HFFc6 (cell line): Measurements from ENCODE around the gene ABHD12. TPM values are rescaled to one million over a fixed set of nuclear protein-coding genes. Genes with fewer than 3 reads are reported as not detected.

Experiments used
- DNase-seq: peaks from one replicate; pipeline ENCODE4 v3.0.0-alpha.2; 2018
- H3K27ac Mint-ChIP-seq: 2 replicates; pipeline ENCODE4 v1.8.0; 2020; ENCODE audit warnings: mild to moderate bottlenecking, mixed read lengths
- H3K27me3 Mint-ChIP-seq: 2 replicates; pipeline ENCODE4 v1.8.0; 2021; ENCODE audit warnings: mild to moderate bottlenecking, moderate library complexity, mixed read lengths; ENCODE audit not compliant: insufficient read depth
- H3K36me3 Mint-ChIP-seq: 2 replicates; pipeline ENCODE4 v1.8.0; 2021; ENCODE audit warnings: low read depth, mixed read lengths
- H3K4me1 Mint-ChIP-seq: 2 replicates; pipeline ENCODE4 v1.8.0; 2020; ENCODE audit warnings: low read depth, mixed read lengths
- H3K4me3 Mint-ChIP-seq: 2 replicates; pipeline ENCODE4 v1.8.0; 2020; ENCODE audit warnings: mild to moderate bottlenecking, moderate library complexity, mixed read lengths
- H3K9me3 Mint-ChIP-seq: 2 replicates; pipeline ENCODE4 v1.8.0; 2020; ENCODE audit warnings: mild to moderate bottlenecking, mixed read lengths
- total RNA-seq, 6 experiments: library from RNA; stranded (reverse); fragmentation: NEBNext Ultra II Directional; extraction: Animal tissue kit (Norgen Biotek cat#: 25700); gene quantifications; 2 replicates in 1 of 6; 3 replicates in 5 of 6; pipeline ENCODE4 v1.2.3, GENCODE V29; 2021
- TF ChIP-seq, protein P1 (sequence below): fragments of 200-600 bp; sonication (generic); IDR thresholded peaks from 2 replicates; pipeline ENCODE4 v1.5.0; 2021; ENCODE audit warnings: antibody characterized with exemption, mild to moderate bottlenecking

ABHD12 gene
- total RNA-seq, 6 experiments from 2014 or later: 87.0 to 103 (median 98.9) TPM

- no peak overlapping the region for H3K27ac Mint-ChIP-seq
- DNase-seq: no peak
- TF ChIP-seq, protein P1, sequence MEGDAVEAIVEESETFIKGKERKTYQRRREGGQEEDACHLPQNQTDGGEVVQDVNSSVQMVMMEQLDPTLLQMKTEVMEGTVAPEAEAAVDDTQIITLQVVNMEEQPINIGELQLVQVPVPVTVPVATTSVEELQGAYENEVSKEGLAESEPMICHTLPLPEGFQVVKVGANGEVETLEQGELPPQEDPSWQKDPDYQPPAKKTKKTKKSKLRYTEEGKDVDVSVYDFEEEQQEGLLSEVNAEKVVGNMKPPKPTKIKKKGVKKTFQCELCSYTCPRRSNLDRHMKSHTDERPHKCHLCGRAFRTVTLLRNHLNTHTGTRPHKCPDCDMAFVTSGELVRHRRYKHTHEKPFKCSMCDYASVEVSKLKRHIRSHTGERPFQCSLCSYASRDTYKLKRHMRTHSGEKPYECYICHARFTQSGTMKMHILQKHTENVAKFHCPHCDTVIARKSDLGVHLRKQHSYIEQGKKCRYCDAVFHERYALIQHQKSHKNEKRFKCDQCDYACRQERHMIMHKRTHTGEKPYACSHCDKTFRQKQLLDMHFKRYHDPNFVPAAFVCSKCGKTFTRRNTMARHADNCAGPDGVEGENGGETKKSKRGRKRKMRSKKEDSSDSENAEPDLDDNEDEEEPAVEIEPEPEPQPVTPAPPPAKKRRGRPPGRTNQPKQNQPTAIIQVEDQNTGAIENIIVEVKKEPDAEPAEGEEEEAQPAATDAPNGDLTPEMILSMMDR: no peak
- H3K4me1 Mint-ChIP-seq: peaks cover 36% of the 10 kb centered on the region
- no peak overlapping the region for H3K4me3 Mint-ChIP-seq
- H3K27me3 Mint-ChIP-seq: no peaks in the 10 kb centered on the region
- H3K36me3 Mint-ChIP-seq: peaks cover 2% of the 10 kb centered on the region; the same call in 1 of the 2 replicates
- H3K9me3 Mint-ChIP-seq: no peaks in the 10 kb centered on the region
These were observed 34.2 kb downstream of the ABHD12 start for GRCh38 chr20:25356271-25356933.

GRCh38 chr20:25355866-25356265, 34.8 kb downstream of the ABHD12 start:
- DNase-seq: no peak
- no peak overlapping the region for H3K27ac Mint-ChIP-seq
- no peaks in the 10 kb centered on the region for H3K36me3 Mint-ChIP-seq
- no peak overlapping the region for H3K4me3 Mint-ChIP-seq
- H3K9me3 Mint-ChIP-seq: no peaks in the 10 kb centered on the region
- TF ChIP-seq, protein P1: no peak
- H3K27me3 Mint-ChIP-seq: no peaks in the 10 kb centered on the region
- peaks cover 31% of the 10 kb centered on the region for H3K4me1 Mint-ChIP-seq

GRCh38 chr20:25355011-25355595, 35.5 kb downstream of the ABHD12 start:
- H3K36me3 Mint-ChIP-seq: no peaks in the 10 kb centered on the region
- no peaks in the 10 kb centered on the region for H3K9me3 Mint-ChIP-seq
- H3K27ac Mint-ChIP-seq: no peak overlapping the region
- H3K27me3 Mint-ChIP-seq: no peaks in the 10 kb centered on the region
- no peak overlapping the region for H3K4me3 Mint-ChIP-seq
- H3K4me1 Mint-ChIP-seq: peaks cover 25% of the 10 kb centered on the region
- no peak for DNase-seq
- TF ChIP-seq, protein P1: no peak

GRCh38 chr20:25353747-25354705, 36.6 kb downstream of the ABHD12 start:
- Mint-ChIP-seq H3K27ac (peak overlapping the region; percentile 65; the same call in 1 of the 2 replicates), H3K9me3 (no peaks in the 10 kb centered on the region), H3K4me3 (0 out of 2 replicates have a peak overlapping the region, but pooled peaks have one; percentile 13), H3K36me3 (no peaks in the 10 kb centered on the region), H3K4me1 (peaks cover 25% of the 10 kb centered on the region), H3K27me3 (no peaks in the 10 kb centered on the region)
- TF ChIP-seq, protein P1: no peak
- DNase-seq: no peak

GRCh38 chr20:25353353-25353746, 37.3 kb downstream of the ABHD12 start:
- Mint-ChIP-seq H3K27ac (no peak overlapping the region), H3K4me1 (peaks cover 25% of the 10 kb centered on the region), H3K36me3 (no peaks in the 10 kb centered on the region), H3K27me3 (no peaks in the 10 kb centered on the region), H3K9me3 (no peaks in the 10 kb centered on the region), H3K4me3 (no peak overlapping the region)
- DNase-seq: no peak
- TF ChIP-seq, protein P1: no peak
